NB4 (cell line): ENCODE measurements around the gene NOP53.
"Not testable (repeated sequence)": the region's sequence is repeated elsewhere in the genome, so short reads cannot be mapped to it uniquely, and the experiment has no call there.

Experiments used
- DNase-seq: peaks from one replicate; pipeline ENCODE4 v3.0.0; 2010; ENCODE audit warnings: low read depth
- H3K4me3 ChIP-seq: one replicate; pipeline ENCODE4 v1.5.1; 2011; ENCODE audit warnings: mild to moderate bottlenecking, low read depth, low read length, moderate library complexity
- CTCF ChIP-seq: IDR thresholded peaks from one replicate; pipeline ENCODE4 v1.5.1; 2012; ENCODE audit warnings: low read depth, low read length
- MAX ChIP-seq: IDR thresholded peaks from 2 replicates; pipeline ENCODE4 v1.6.1; 2011; ENCODE audit warnings: low read depth, low read length
- MYC ChIP-seq: IDR thresholded peaks from 2 replicates; pipeline ENCODE4 v1.6.1; 2011; ENCODE audit warnings: low read depth, low read length
- POLR2A ChIP-seq: IDR thresholded peaks from 2 replicates; pipeline ENCODE4 v1.6.1; 2011; ENCODE audit warnings: mild to moderate bottlenecking; ENCODE audit not compliant: insufficient read length; ENCODE audit errors: extremely low read depth

Gene NOP53

GRCh38 chr19:47762615-47763308, 17.4 kb downstream of the NOP53 start:
- DNase-seq: no peak

GRCh38 chr19:47764705-47765104, 19.4 kb downstream of the NOP53 start:
- H3K4me3 ChIP-seq, DNase-seq: not testable (repeated sequence)

More at GRCh38 chr19:47762615-47763308, 17.4 kb downstream of the NOP53 start:
- H3K4me3 ChIP-seq: no peak overlapping the region
- TF ChIP-seq MYC (no peak), POLR2A (no peak), CTCF (no peak), MAX (no peak)

- H3K4me3 ChIP-seq: no peak overlapping the region
- peak; percentile 92 for DNase-seq
- TF ChIP-seq MYC (peak; percentile 45; the same call in 1 of the 2 replicates), CTCF (peak; percentile 100), POLR2A (no peak), MAX (0 out of 2 replicates have a peak, but pooled peaks have one; percentile 7)
Observed at GRCh38 chr19:47765523-47766358, 20.4 kb downstream of the NOP53 start.

GRCh38 chr19:47766359-47766620, 20.9 kb downstream of the NOP53 start:
- no peak for DNase-seq
- H3K4me3 ChIP-seq: no peak overlapping the region
- no peak for TF ChIP-seq CTCF
- TF ChIP-seq MAX: no peak
- no peak for TF ChIP-seq MYC
- no peak for TF ChIP-seq POLR2A

GRCh38 chr19:47766670-47767069, 21.3 kb downstream of the NOP53 start:
- H3K4me3 ChIP-seq: no peak overlapping the region
- TF ChIP-seq MAX (no peak), CTCF (no peak)
- peak; percentile 38 for DNase-seq

- TF ChIP-seq MYC: no peak
- TF ChIP-seq CTCF: no peak
- TF ChIP-seq POLR2A: no peak
- no peak for TF ChIP-seq MAX
- no peak for DNase-seq
- H3K4me3 ChIP-seq: no peak overlapping the region
Observed at GRCh38 chr19:47767349-47767748, 22.0 kb downstream of the NOP53 start.
